PFSK-1 (cell line): ENCODE measurements around the gene MIAT.

ENCODE experiments used
- FOXP2 ChIP-seq: optimal IDR thresholded peaks from 2 replicates; pipeline ENCODE3; 2011; ENCODE audit warnings: borderline replicate concordance, control low read depth, inconsistent platforms; ENCODE audit not compliant: insufficient read depth; ENCODE audit errors: extremely low read length, extremely low read depth
- POLR2AphosphoS5 ChIP-seq: IDR thresholded peaks from 2 replicates; pipeline ENCODE4 v1.6.1; 2012; ENCODE audit warnings: low read depth, mild to moderate bottlenecking, control low read depth, low read length, moderate library complexity
- REST ChIP-seq, 2 experiments: IDR thresholded peaks; 2 replicates each; pipeline versions ENCODE4 v1.6.1 to v1.8.0; 2011 to 2012; ENCODE audit warnings: low read depth in 2 of 2, low read length in 2 of 2, control low read depth in 1 of 2, inconsistent platforms in 1 of 2, mild to moderate bottlenecking in 1 of 2, moderate library complexity in 1 of 2; ENCODE audit not compliant: insufficient read depth in 1 of 2
- SIN3A ChIP-seq: IDR thresholded peaks from 2 replicates; pipeline ENCODE4 v1.6.1; 2012; ENCODE audit warnings: mild to moderate bottlenecking, low read length, moderate library complexity, borderline replicate concordance; ENCODE audit not compliant: insufficient read depth

- no peak for TF ChIP-seq POLR2AphosphoS5
- TF ChIP-seq SIN3A = no peak
- no peak for TF ChIP-seq REST (IDR thresholded peaks at IDR 0.05; ENCODE audit: insufficient read depth in 1 of 2, low read depth in 2 of 2, low read length in 2 of 2)
- no peak for TF ChIP-seq FOXP2
Measured at GRCh38 chr22:26635117-26635516, 22.3 kb upstream of the MIAT start.
